H1 (cell line): Measurements from ENCODE around the gene DGKD.

Experiments used
- ASH2L ChIP-seq: fragments of 200-600, 300-600 bp; sonication (generic); IDR thresholded peaks from one replicate; pipeline ENCODE4 v1.7.1; 2017; ENCODE audit warnings: low read length
- CHD2 ChIP-seq: IDR thresholded peaks from 2 replicates; pipeline ENCODE4 v1.6.1; 2012; ENCODE audit warnings: low read length, improper control_type of control experiment
- CTCF ChIP-seq, 3 experiments: IDR thresholded peaks; 1 replicate in 2 of 3; 2 replicates in 1 of 3; pipeline versions ENCODE4 v1.5.1 to v1.6.1; 2011; ENCODE audit warnings: low read length in 3 of 3, mild to moderate bottlenecking in 3 of 3, inconsistent platforms in 2 of 3, low read depth in 1 of 3, moderate library complexity in 1 of 3; ENCODE audit not compliant: insufficient read depth in 1 of 3; ENCODE audit errors: control extremely low read depth in 1 of 3
- EGR1 ChIP-seq: IDR thresholded peaks from 2 replicates; pipeline ENCODE4 v1.6.1; 2011; ENCODE audit warnings: low read depth, low read length, borderline replicate concordance
- EP300 ChIP-seq, 2 experiments: IDR thresholded peaks; 1 replicate in 1 of 2; 2 replicates in 1 of 2; pipeline ENCODE4 v1.6.1; 2011 to 2012; ENCODE audit warnings: low read depth in 2 of 2, low read length in 2 of 2, mild to moderate bottlenecking in 2 of 2, borderline replicate concordance in 1 of 2, inconsistent platforms in 1 of 2, moderate library complexity in 1 of 2
- EZH2 ChIP-seq: fragments of 200-600 bp; sonication (generic); IDR thresholded peaks from 2 replicates; pipeline ENCODE4 v1.7.1; 2012; ENCODE audit warnings: low read depth, mild to moderate bottlenecking, moderate library complexity, low read length, inconsistent platforms; ENCODE audit not compliant: severe bottlenecking
- HDAC2 ChIP-seq, 2 experiments: fragments of 300-600 bp in 1 of 2; sonication (generic) in 1 of 2; IDR thresholded peaks; 2 replicates each; pipeline ENCODE4 v1.6.1; 2011 to 2012; ENCODE audit warnings: low read depth in 2 of 2, low read length in 2 of 2, mild to moderate bottlenecking in 2 of 2, moderate library complexity in 2 of 2, borderline replicate concordance in 1 of 2, inconsistent platforms in 1 of 2
- POLR2A ChIP-seq, 2 experiments: IDR thresholded peaks; 1 replicate in 1 of 2; 2 replicates in 1 of 2; pipeline ENCODE4 v1.6.1; 2011; ENCODE audit warnings: low read depth in 2 of 2, low read length in 2 of 2, mild to moderate bottlenecking in 2 of 2; ENCODE audit errors: control extremely low read depth in 1 of 2
- POLR2AphosphoS5 ChIP-seq: IDR thresholded peaks from 2 replicates; pipeline ENCODE4 v1.6.1; 2011; ENCODE audit warnings: low read depth, low read length
- RFX5 ChIP-seq: IDR thresholded peaks from 2 replicates; pipeline ENCODE4 v1.6.1; 2011; ENCODE audit warnings: low read depth, low read length, improper control_type of control experiment, borderline replicate concordance
- USF2 ChIP-seq: IDR thresholded peaks from 2 replicates; pipeline ENCODE4 v1.6.1; 2011; ENCODE audit warnings: low read length, improper control_type of control experiment
- ZNF274 ChIP-seq: IDR thresholded peaks from 2 replicates; pipeline ENCODE4 v1.7.0; 2012; ENCODE audit warnings: low read length, borderline replicate concordance; ENCODE audit errors: extremely low read depth

GRCh38 chr2:233359823-233360222 lies 5.5 kb downstream of the DGKD start:
- TF ChIP-seq ASH2L, result no peak
- no peak for TF ChIP-seq POLR2AphosphoS5
- TF ChIP-seq HDAC2 (IDR thresholded peaks at IDR 0.05; ENCODE audit: borderline replicate concordance in 1 of 2, low read depth in 2 of 2, low read length in 2 of 2), result no peak
- TF ChIP-seq POLR2A (IDR thresholded peaks at IDR 0.05; ENCODE audit: control extremely low read depth in 1 of 2, low read depth in 2 of 2, low read length in 2 of 2), result no peak
- TF ChIP-seq EP300 (IDR thresholded peaks at IDR 0.05; ENCODE audit: borderline replicate concordance in 1 of 2, low read depth in 2 of 2, low read length in 2 of 2), result no peak
- no peak for TF ChIP-seq ZNF274
- no peak for TF ChIP-seq EGR1
- no peak for TF ChIP-seq CHD2
- no peak for TF ChIP-seq USF2
- no peak for TF ChIP-seq RFX5
- no peak for TF ChIP-seq CTCF (IDR thresholded peaks at IDR 0.05; ENCODE audit: control extremely low read depth in 1 of 3, insufficient read depth in 1 of 3, low read depth in 1 of 3, low read length in 3 of 3)
- TF ChIP-seq EZH2, result no peak
